Measurements from ENCODE around the gene LRRC28.

The LRRC28 gene

GRCh38 chr15:99410477-99410876 lies 159.2 kb downstream of the LRRC28 start:
- FAIRE-seq (no peak), DNase-seq (ENCODE audit: insufficient read length, low spot score) (no peak)
- no peak for TF ChIP-seq POLR2A (IDR thresholded peaks at IDR 0.05; ENCODE audit: low read depth, low read length)

- FAIRE-seq, result no peak
- no peak for DNase-seq (ENCODE audit: insufficient read length, low spot score)
Measured at GRCh38 chr15:99411234-99411633, 160.0 kb downstream of the LRRC28 start.

DNA sequence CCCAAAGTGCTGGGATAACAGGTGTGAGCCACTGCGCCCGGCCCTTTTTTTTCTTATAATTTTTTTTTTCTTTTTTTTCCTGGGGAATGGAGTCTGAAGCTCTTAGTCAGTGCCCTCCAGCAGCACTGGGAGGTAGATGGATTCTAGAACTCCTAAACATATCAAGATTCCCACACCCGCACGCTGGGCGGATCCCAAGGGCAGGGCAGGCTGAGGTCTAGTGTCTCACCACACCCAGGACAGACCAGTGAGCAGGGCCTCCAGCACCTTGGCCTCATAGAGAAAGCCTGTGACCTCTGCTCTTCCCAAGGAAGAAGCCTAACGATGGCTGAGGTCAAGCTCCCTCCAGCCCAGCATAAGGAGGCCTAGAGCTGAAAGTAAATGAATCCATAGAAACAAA lies 160.8 kb downstream of the LRRC28 start:
- FAIRE-seq (no peak), DNase-seq (ENCODE audit: insufficient read length, low spot score) (no peak)
- TF ChIP-seq POLR2A (IDR thresholded peaks at IDR 0.05; ENCODE audit: low read depth, low read length), result no peak

More at GRCh38 chr15:99411234-99411633, 160.0 kb downstream of the LRRC28 start:
- no peak for TF ChIP-seq POLR2A (IDR thresholded peaks at IDR 0.05; ENCODE audit: low read depth, low read length)

GRCh38 chr15:99412626-99413025 lies 161.3 kb downstream of the LRRC28 start:
- FAIRE-seq, result no peak
- DNase-seq (ENCODE audit: insufficient read length, low spot score), result no peak
- TF ChIP-seq POLR2A (IDR thresholded peaks at IDR 0.05; ENCODE audit: low read depth, low read length), result no peak

- TF ChIP-seq POLR2A (IDR thresholded peaks at IDR 0.05; ENCODE audit: low read depth, low read length), result no peak
- FAIRE-seq, result no peak
- DNase-seq (ENCODE audit: insufficient read length, low spot score), result no peak
Measured at GRCh38 chr15:99413955-99414754, 162.9 kb downstream of the LRRC28 start.

GRCh38 chr15:99414755-99415731 lies 163.8 kb downstream of the LRRC28 start:
- no peak for TF ChIP-seq POLR2A (IDR thresholded peaks at IDR 0.05; ENCODE audit: low read depth, low read length)
- no peak for FAIRE-seq
- DNase-seq (ENCODE audit: insufficient read length, low spot score), result no peak

GRCh38 chr15:99416191-99417188 lies 165.2 kb downstream of the LRRC28 start:
- no peak for DNase-seq (ENCODE audit: insufficient read length, low spot score)
- no peak for TF ChIP-seq POLR2A (IDR thresholded peaks at IDR 0.05; ENCODE audit: low read depth, low read length)
- FAIRE-seq, result no peak

DNA sequence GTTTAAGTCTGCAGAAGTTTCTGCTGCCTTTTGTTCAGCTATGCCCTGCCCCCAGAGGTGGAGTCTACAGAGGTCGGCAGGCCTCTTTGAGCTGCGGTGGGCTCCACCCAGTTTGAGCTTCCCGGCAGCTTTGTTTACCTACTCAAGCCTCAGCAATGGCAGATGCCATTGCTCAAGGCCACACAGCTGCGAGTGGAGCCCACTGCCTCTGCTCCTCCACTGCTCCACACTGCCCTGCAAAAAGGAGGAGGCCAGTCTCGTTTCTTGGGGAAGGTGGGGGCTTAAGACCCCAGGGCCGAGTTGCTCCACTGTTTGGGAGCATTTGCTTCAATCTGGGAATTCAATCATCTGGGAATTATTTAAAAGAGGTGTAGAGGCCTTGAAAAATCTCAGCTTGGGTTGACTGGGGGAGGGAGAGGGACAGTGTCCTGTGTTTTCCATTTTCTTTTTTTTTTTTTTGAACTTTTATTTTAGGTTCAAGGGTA lies 169.9 kb downstream of the LRRC28 start:
- TF ChIP-seq POLR2A (IDR thresholded peaks at IDR 0.05; ENCODE audit: low read depth, low read length), result no peak
- DNase-seq (ENCODE audit: insufficient read length, low spot score) (no peak), FAIRE-seq (no peak)

DNA sequence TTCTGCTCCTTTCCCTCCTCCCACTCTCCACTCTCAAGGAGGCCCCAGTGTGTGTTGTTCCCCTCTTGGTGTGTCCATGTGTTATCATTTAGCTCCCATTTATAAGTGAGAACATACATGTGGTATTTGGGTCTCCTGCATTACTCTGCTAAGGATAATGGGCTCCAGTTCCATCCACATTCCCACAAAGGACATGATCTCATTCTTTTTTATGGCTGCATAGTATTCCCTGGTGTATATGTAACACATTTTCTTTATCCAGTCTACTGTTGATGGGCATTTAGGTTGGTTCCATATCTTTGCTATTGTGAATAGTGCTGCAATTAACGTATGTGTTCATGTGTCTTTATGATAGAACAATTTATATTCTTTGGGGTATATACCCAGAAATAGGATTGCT lies 170.5 kb downstream of the LRRC28 start:
- FAIRE-seq (no peak), DNase-seq (ENCODE audit: insufficient read length, low spot score) (no peak)
- TF ChIP-seq POLR2A (IDR thresholded peaks at IDR 0.05; ENCODE audit: low read depth, low read length), result no peak

- FAIRE-seq (no peak), DNase-seq (ENCODE audit: insufficient read length, low spot score) (no peak)
- no peak for TF ChIP-seq POLR2A (IDR thresholded peaks at IDR 0.05; ENCODE audit: low read depth, low read length)
Measured at GRCh38 chr15:99423186-99424130, 172.2 kb downstream of the LRRC28 start.

GRCh38 chr15:99424131-99424571 lies 172.9 kb downstream of the LRRC28 start:
- TF ChIP-seq POLR2A (IDR thresholded peaks at IDR 0.05; ENCODE audit: low read depth, low read length), result no peak
- no peak for DNase-seq (ENCODE audit: insufficient read length, low spot score)
- no peak for FAIRE-seq

Data from H54 (cell line).